A549 treated with RU486 at 1 μM for 4 hours (cell line): ENCODE data around the gene OXER1. TPM values are rescaled to one million over a fixed set of nuclear protein-coding genes. Genes with fewer than 3 reads are reported as not detected.

ENCODE experiments used
- total RNA-seq: library from RNA; stranded (reverse); fragments of 200-300 nt; extraction: Qiagen RNA extraction; gene quantifications from 5 replicates; pipeline ENCODE4 v1.2.3, GENCODE V29; 2022; ENCODE audit warnings: low read depth

OXER1 gene
- not detected in 5 replicates for total RNA-seq

GRCh38 chr2:42764096-42764495 lies at the start of gene OXER1:
Gene OXER1 (minus strand): TSS chr2:42764135. CDS start chr2:42764062, 73 bp downstream.

GRCh38 chr2:42792583-42793333 lies 28.8 kb upstream of the OXER1 start, which contains the start of gene HAAO:
Gene HAAO (minus strand): TSS chr2:42792583. CDS start chr2:42792536, 47 bp downstream.

Other genes starting within 250 kb of the OXER1 start
- gene MTA3, start 195.5 kb downstream of the OXER1 start, total RNA-seq, result 28.6 to 37.9 TPM (median 30.0 TPM) in 5 replicates
- not detected in 5 replicates for gene HAAO, start 28.4 kb upstream of the OXER1 start, total RNA-seq